HepG2 (cell line): ENCODE results near the gene AGTPBP1. TPM values are rescaled to one million over a fixed set of nuclear protein-coding genes. Genes with fewer than 3 reads are reported as not detected.

ENCODE experiments used
- ATAC-seq: fragments of 200-7000 bp; cut with Tn5 transposase; 3 replicates; pipeline ENCODE4 v1.9.1; 2020; ENCODE audit warnings: mild to moderate bottlenecking, moderate library complexity
- BruUV-seq: library from RNA; stranded (reverse); fragments of 400-500 nt; replicated peaks from 2 replicates; lab custom pipeline; 2021; lab: Mats Ljungman, UMichigan
- CTCF ChIA-PET: fragments of 300-600 bp; formaldehyde crosslinking; extraction: SDS; loops from one replicate; lab custom pipeline; 2021; ENCODE audit warnings: low total read pairs, inconsistent platforms, low intra/inter-chr PET ratio; lab: Yijun Ruan, JAX
- POLR2A ChIA-PET: fragments of 350-600 bp; sonication (Branson Sonifier 250); formaldehyde crosslinking; loops from one replicate; lab custom pipeline; 2020; ENCODE audit warnings: antibody characterized with exemption, inconsistent platforms; lab: Yijun Ruan, JAX
- DNase-seq: peaks from one replicate; pipeline ENCODE4 v3.0.0-alpha.2; 2015; ENCODE audit warnings: low spot score
- FAIRE-seq: peaks from 3 replicates; lab custom pipeline; 2011; peaks lifted over from hg19 to GRCh38; lab: Jason Lieb, UNC
- H2AFZ ChIP-seq: one replicate; pipeline ENCODE4 v1.6.1; 2011; ENCODE audit warnings: low read length, inconsistent platforms
- H3K27ac ChIP-seq: fragments of 300-600 bp; 3 replicates; pipeline ENCODE4 v1.8.0; 2011; ENCODE audit warnings: mixed run types, mild to moderate bottlenecking, mixed read lengths, low read length, inconsistent platforms; ENCODE audit not compliant: insufficient read depth; ENCODE audit errors: extremely low read length
- H3K27me3 ChIP-seq, 2 experiments: fragments of 200-600 bp in 1 of 2; 2 replicates in 1 of 2; 3 replicates in 1 of 2; pipeline versions ENCODE4 v1.6.0 to v1.8.0; 2011; ENCODE audit warnings: low read length in 2 of 2, mild to moderate bottlenecking in 2 of 2, moderate library complexity in 2 of 2, inconsistent platforms in 1 of 2; ENCODE audit not compliant: insufficient read depth in 2 of 2, control insufficient read depth in 1 of 2
- H3K36me3 ChIP-seq, 2 experiments: fragments of 200-600 bp in 1 of 2; replicated peaks in 1 of 2; 2 replicates in 1 of 2; 3 replicates in 1 of 2; pipeline versions ENCODE4 v1.5.1 to v1.8.0; 2011; ENCODE audit warnings: low read length in 2 of 2, inconsistent platforms in 1 of 2; ENCODE audit not compliant: insufficient read depth in 2 of 2, control insufficient read depth in 1 of 2
- H3K4me1 ChIP-seq: 2 replicates; pipeline ENCODE4 v1.5.1; 2012; ENCODE audit warnings: low read length, inconsistent platforms; ENCODE audit not compliant: insufficient read depth
- H3K4me2 ChIP-seq: 2 replicates; pipeline ENCODE4 v1.6.0; 2011; ENCODE audit warnings: low read depth, low read length, inconsistent platforms
- H3K4me3 ChIP-seq, 3 experiments: fragments of 200-600 bp in 1 of 3; sonication (generic), shearing (Covaris generic) in 1 of 3; replicated peaks in 1 of 3; 2 replicates each; pipeline ENCODE4 v1.5.1; 2011 to 2016; ENCODE audit warnings: low read length in 3 of 3, inconsistent platforms in 2 of 3, low read depth in 2 of 3, mild to moderate bottlenecking in 2 of 3, control low read depth in 1 of 3, mixed read lengths in 1 of 3; ENCODE audit not compliant: insufficient read depth in 1 of 3
- H3K79me2 ChIP-seq: one replicate; pipeline ENCODE4 v1.6.1; 2011; ENCODE audit warnings: low read length, inconsistent platforms; ENCODE audit not compliant: insufficient read depth
- H3K9ac ChIP-seq: 2 replicates; pipeline ENCODE4 v1.6.0; 2011; ENCODE audit warnings: mild to moderate bottlenecking, low read depth, low read length, inconsistent platforms; ENCODE audit not compliant: insufficient read depth
- H3K9me3 ChIP-seq: 2 replicates; pipeline ENCODE4 v1.5.1; 2012; ENCODE audit warnings: mild to moderate bottlenecking, low read length
- H4K20me1 ChIP-seq: 2 replicates; pipeline ENCODE4 v1.6.0; 2011; ENCODE audit warnings: inconsistent platforms, mild to moderate bottlenecking, low read length, moderate library complexity; ENCODE audit not compliant: insufficient read depth
- CCDC6 ChIP-seq: sonication (generic); formaldehyde crosslinking; IDR thresholded peaks from 2 replicates; pipeline ENCODE4 v1.8.1; 2022; ENCODE audit warnings: mild to moderate bottlenecking, missing genetic modification reagents, moderate library complexity
- CENPT ChIP-seq: sonication (generic); formaldehyde crosslinking; IDR thresholded peaks from 2 replicates; pipeline ENCODE4 v1.8.0; 2022; ENCODE audit warnings: low read depth, mild to moderate bottlenecking, moderate library complexity, missing genetic modification reagents
- EEA1 ChIP-seq: sonication (generic); formaldehyde crosslinking; IDR thresholded peaks from 2 replicates; pipeline ENCODE4 v1.5.1; 2020; ENCODE audit warnings: mild to moderate bottlenecking, missing genetic modification reagents, borderline replicate concordance
- GTF2F1 ChIP-seq: fragments of 150-350 bp; IDR thresholded peaks from 2 replicates; pipeline ENCODE4 v1.6.1; 2014; ENCODE audit warnings: low read length
- MAF1 ChIP-seq: sonication (generic); formaldehyde crosslinking; IDR thresholded peaks from 2 replicates; pipeline ENCODE4 v1.5.0; 2020; ENCODE audit warnings: missing genetic modification reagents, borderline replicate concordance
- MXD1 ChIP-seq: sonication (generic); formaldehyde crosslinking; IDR thresholded peaks from 2 replicates; pipeline ENCODE4 v1.4.0; 2020; ENCODE audit warnings: mild to moderate bottlenecking, missing genetic modification reagents
- REXO4 ChIP-seq: sonication (generic); formaldehyde crosslinking; IDR thresholded peaks from 2 replicates; pipeline ENCODE4 v1.8.0; 2022; ENCODE audit warnings: missing genetic modification reagents, mild to moderate bottlenecking, borderline replicate concordance
- TEAD2 ChIP-seq: sonication (generic); formaldehyde crosslinking; IDR thresholded peaks from 2 replicates; pipeline ENCODE4 v1.9.0; 2021; ENCODE audit warnings: missing genetic modification reagents
- ZBTB10 ChIP-seq: sonication (generic); formaldehyde crosslinking; IDR thresholded peaks from 2 replicates; pipeline ENCODE4 v1.4.0; 2020; ENCODE audit warnings: missing genetic modification reagents, borderline replicate concordance
- ZBTB2 ChIP-seq: sonication (generic); formaldehyde crosslinking; IDR thresholded peaks from 2 replicates; pipeline ENCODE4 v1.8.0; 2022; ENCODE audit warnings: low read depth, missing genetic modification reagents
- ZC3H13 ChIP-seq: sonication (generic); formaldehyde crosslinking; IDR thresholded peaks from 2 replicates; pipeline ENCODE4 v1.8.1; 2023; ENCODE audit warnings: mild to moderate bottlenecking, missing genetic modification reagents, moderate library complexity
- ZFP36L2 ChIP-seq: sonication (generic); formaldehyde crosslinking; IDR thresholded peaks from 2 replicates; pipeline ENCODE4 v1.4.0; 2020; ENCODE audit warnings: missing genetic modification reagents
- ZNF274 ChIP-seq: sonication (generic); formaldehyde crosslinking; IDR thresholded peaks from 2 replicates; pipeline ENCODE4 v1.5.1; 2020; ENCODE audit warnings: mild to moderate bottlenecking, missing genetic modification reagents
- ZNF329 ChIP-seq: sonication (generic); formaldehyde crosslinking; IDR thresholded peaks from 2 replicates; pipeline ENCODE4 v1.9.0; 2021; ENCODE audit warnings: low read depth, mild to moderate bottlenecking, missing genetic modification reagents
- WGBS: methylation state at CpG from one replicate; pipeline ENCODE4 v1.1.6; 2017; ENCODE audit warnings: low lambda C conversion rate; 5-methylcytosine and 5-hydroxymethylcytosine counted together
- in situ Hi-C: cut with HindIII; loops from 2 replicates; pipeline ENCODE4 v1.10.0; 2017; ENCODE audit warnings: low pct_unique_long_range_greater_than_20kb; ENCODE audit not compliant: extremely low pct_ligation_motif_present
- intact Hi-C: fragments of 100-400 bp; cut with micrococcal nuclease; formaldehyde crosslinking; loops from one replicate; pipeline ENCODE4 v1.10.0; 2022; ENCODE audit not compliant: unreplicated experiment
- polyA plus RNA-seq, 8 experiments: library from polyadenylated mRNA; depleted of rRNA in 3 of 8; stranded (reverse) in 7 of 8; unstranded in 1 of 8; fragments of >200 nt; fragmentation: Illumina TruSeq in 4 of 8; extraction: Trizol in 4 of 8; gene quantifications; 2 replicates each; pipeline versions ENCODE4 v1.2.1 to v1.2.3, GENCODE V29; 2011 to 2016; ENCODE audit warnings: low read depth in 4 of 8, missing spikeins in 1 of 8, mixed read lengths in 1 of 8; ENCODE audit not compliant: insufficient read depth in 1 of 8
- total RNA-seq, 5 experiments: library from RNA; depleted of rRNA; stranded (reverse); fragments of >200 nt; fragmentation: Illumina TruSeq; extraction: Trizol; gene quantifications; 2 replicates each; pipeline ENCODE4 v1.2.3, GENCODE V29; 2016; ENCODE audit warnings: low read depth in 1 of 5

Gene AGTPBP1
- total and polyA plus RNA-seq, 2 of the 13 experiments (the other 11 are each of a cell fraction or from before 2014, with no cell fraction given): 9.7 to 22.3 TPM

- no peak overlapping the region for H3K9ac ChIP-seq
- CTCF ChIA-PET: no interaction called here
- TF ChIP-seq ZC3H13 (CRISPR knock-in tag): no peak
- TF ChIP-seq CCDC6 (CRISPR knock-in tag): no peak
- TF ChIP-seq, all 625 proteins: peak for 0
- Histone ChIP-seq H3K27me3 (peaks cover 2 to 18% of the 10 kb centered on the region in 2 experiments; a peak in 3 of 5 replicates), H3K4me1 (no peaks in the 10 kb centered on the region), H3K9me3 (no peaks in the 10 kb centered on the region), H3K4me3 (no peak overlapping the region), H3K4me2 (no peak overlapping the region), H3K27ac (no peak overlapping the region), H3K36me3 (no peaks in the 10 kb centered on the region), H4K20me1 (no peaks in the 10 kb centered on the region; the same call in 1 of the 2 replicates), H2AFZ (no peak overlapping the region), H3K79me2 (no peaks in the 10 kb centered on the region)
- FAIRE-seq: no peak
- in situ Hi-C loops (no loop called here), intact Hi-C loops (no loop called here)
- BruUV-seq: no TSS peak
- 40% methylated on average over 4 of the region's 8 CpGs for WGBS
- no peak for DNase-seq
- POLR2A ChIA-PET: no interaction called here
- ATAC-seq: no peak
These were observed 227.5 kb downstream of the AGTPBP1 start for GRCh38 chr9:85514256-85514655.

- CTCF ChIA-PET: no interaction called here
- ATAC-seq: no peak
- H3K9ac ChIP-seq: no peak overlapping the region
- no peaks in the 10 kb centered on the region for H3K9me3 ChIP-seq
- no peak for DNase-seq
- no peaks in the 10 kb centered on the region for H3K79me2 ChIP-seq
- POLR2A ChIA-PET: no interaction called here
- no peaks in the 10 kb centered on the region for H3K36me3 ChIP-seq
- no peak overlapping the region for H3K4me3 ChIP-seq
- no peak overlapping the region for H2AFZ ChIP-seq
- BruUV-seq: no TSS peak
- no peak overlapping the region for H3K27ac ChIP-seq
- intact Hi-C loops (no loop called here), in situ Hi-C loops (no loop called here)
- no peak for FAIRE-seq
- no peaks in the 10 kb centered on the region for H3K4me1 ChIP-seq
- peaks cover 2 to 17% of the 10 kb centered on the region in 2 experiments; a peak in 2 of 5 replicates for H3K27me3 ChIP-seq
- H4K20me1 ChIP-seq: no peaks in the 10 kb centered on the region; the same call in 1 of the 2 replicates
- no peak overlapping the region for H3K4me2 ChIP-seq
- no peak for TF ChIP-seq ZFP36L2
- no peak for TF ChIP-seq ZBTB2 (CRISPR knock-in tag)
- no peak for TF ChIP-seq MXD1 (CRISPR knock-in tag)
- no peak for TF ChIP-seq ZBTB10 (CRISPR knock-in tag)
- no peak for TF ChIP-seq GTF2F1
- no peak for TF ChIP-seq CENPT (CRISPR knock-in tag)
- no peak for TF ChIP-seq EEA1 (CRISPR knock-in tag)
- no peak for TF ChIP-seq ZNF329
- TF ChIP-seq REXO4 (CRISPR knock-in tag): no peak
- TF ChIP-seq ZNF274: no peak
- TF ChIP-seq TEAD2 (CRISPR knock-in tag): no peak
- TF ChIP-seq MAF1 (CRISPR knock-in tag): no peak
These were observed 230.0 kb downstream of the AGTPBP1 start for GRCh38 chr9:85511746-85512145.
